ENCODE measurements around the gene PCNX2.

PCNX2 gene

GRCh38 chr1:233238884-233239431, 56.6 kb downstream of the PCNX2 start:
- in situ Hi-C loops (cut with MboI; ENCODE audit: low sequenced_read_pairs), result loop anchor here (10.0 to 25.0 kb wide), 2 partner anchors 604 to 1377 kb away; partner anchors contain the start of gene SIPA1L2

- in situ Hi-C loops (cut with MboI; ENCODE audit: low sequenced_read_pairs), result loop anchor here (10.0 to 25.0 kb wide), 2 partner anchors 603 to 1375 kb away; partner anchors contain the start of gene SIPA1L2
Measured at GRCh38 chr1:233237647-233238046, 57.9 kb downstream of the PCNX2 start.

GRCh38 chr1:233233508-233234040, 62.0 kb downstream of the PCNX2 start:
- in situ Hi-C loops (cut with MboI; ENCODE audit: low sequenced_read_pairs), result loop anchor here (10.0 to 25.0 kb wide), 2 partner anchors 599 to 1371 kb away; partner anchors contain the start of gene SIPA1L2

DNA sequence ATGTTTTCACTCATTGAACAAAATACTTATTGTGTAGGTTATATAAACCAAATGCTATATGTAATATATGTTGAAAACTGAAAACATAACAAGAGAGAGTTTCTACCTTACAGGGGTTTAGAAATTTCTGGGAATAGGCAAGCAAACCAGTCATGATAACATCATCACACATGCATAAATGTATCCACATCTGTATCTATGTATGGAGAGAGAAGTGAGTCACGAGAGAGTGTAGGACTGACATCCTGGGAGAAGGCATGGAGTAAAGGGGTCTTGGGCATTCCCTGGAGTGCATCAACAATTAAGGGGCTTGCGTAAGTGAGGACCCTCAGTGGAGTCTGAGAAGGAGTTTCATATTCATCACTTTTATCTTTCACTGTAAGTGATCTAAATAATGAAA, 65.5 kb downstream of the PCNX2 start:
- in situ Hi-C loops (cut with MboI; ENCODE audit: low sequenced_read_pairs), result loop anchor here (10.0 to 25.0 kb wide), 2 partner anchors 595 to 1368 kb away; partner anchors contain the start of gene SIPA1L2

- in situ Hi-C loops (cut with MboI; ENCODE audit: low sequenced_read_pairs), result loop anchor here (25.0 kb wide), 1 partner anchor 1367 kb away; no protein-coding TSS in a partner anchor
Measured at GRCh38 chr1:233229288-233229687, 66.2 kb downstream of the PCNX2 start.

DNA sequence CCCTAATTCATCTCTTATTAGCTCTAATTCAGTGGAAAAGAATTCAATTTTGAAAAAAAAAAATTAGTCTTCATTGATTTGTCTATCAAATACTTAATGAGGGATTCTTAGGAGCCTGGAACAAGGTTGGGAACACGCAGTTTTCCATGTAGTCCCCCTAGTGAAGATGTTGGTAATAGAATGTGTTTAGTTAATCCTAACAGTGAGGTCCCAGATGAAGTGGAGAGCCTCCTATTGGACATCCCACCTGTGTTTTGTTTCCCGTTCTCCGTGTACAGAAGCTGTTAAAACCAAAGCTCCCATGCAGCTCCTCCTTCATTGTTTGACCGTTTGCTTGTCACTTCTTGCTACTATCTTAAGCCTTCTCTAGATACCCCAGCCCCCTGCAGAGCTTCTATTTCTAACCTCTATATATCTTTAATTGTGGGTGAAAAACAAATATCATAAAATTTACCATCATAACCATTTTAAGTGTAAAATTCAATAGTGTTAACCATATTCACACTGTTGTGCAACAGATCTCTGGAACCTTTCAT, 67.5 kb downstream of the PCNX2 start:
- in situ Hi-C loops (cut with MboI; ENCODE audit: low sequenced_read_pairs), result loop anchor here (25.0 kb wide), 1 partner anchor 1366 kb away; no protein-coding TSS in a partner anchor

- in situ Hi-C loops (cut with MboI; ENCODE audit: low sequenced_read_pairs), result no loop called here
Measured at GRCh38 chr1:233224311-233224710, 71.2 kb downstream of the PCNX2 start.

- in situ Hi-C loops (cut with MboI; ENCODE audit: low sequenced_read_pairs), result no loop called here
Measured at GRCh38 chr1:233217832-233218231, 77.7 kb downstream of the PCNX2 start.

DNA sequence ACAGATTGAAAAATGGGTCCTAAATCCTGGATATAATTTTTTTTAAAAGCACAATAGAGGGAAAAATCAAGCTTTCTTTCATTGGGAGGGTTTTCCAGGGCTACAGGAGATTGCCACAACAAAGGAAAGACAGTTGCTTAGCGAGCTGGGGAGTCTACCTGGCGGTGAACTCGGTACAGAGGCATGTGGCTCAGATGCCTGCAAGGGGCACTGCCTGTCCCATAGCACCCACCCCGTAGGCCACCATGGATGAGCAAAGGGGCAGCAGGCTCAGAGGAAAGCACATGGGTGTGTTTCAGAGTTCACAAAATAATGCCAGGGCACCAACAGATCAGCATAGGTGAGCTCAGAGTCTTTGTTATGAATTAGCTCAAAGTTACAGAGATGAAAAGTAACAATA, 79.5 kb downstream of the PCNX2 start:
- in situ Hi-C loops (cut with MboI; ENCODE audit: low sequenced_read_pairs), result no loop called here

- in situ Hi-C loops (cut with MboI; ENCODE audit: low sequenced_read_pairs), result no loop called here
Measured at GRCh38 chr1:233215135-233215760, 80.3 kb downstream of the PCNX2 start.

DNA sequence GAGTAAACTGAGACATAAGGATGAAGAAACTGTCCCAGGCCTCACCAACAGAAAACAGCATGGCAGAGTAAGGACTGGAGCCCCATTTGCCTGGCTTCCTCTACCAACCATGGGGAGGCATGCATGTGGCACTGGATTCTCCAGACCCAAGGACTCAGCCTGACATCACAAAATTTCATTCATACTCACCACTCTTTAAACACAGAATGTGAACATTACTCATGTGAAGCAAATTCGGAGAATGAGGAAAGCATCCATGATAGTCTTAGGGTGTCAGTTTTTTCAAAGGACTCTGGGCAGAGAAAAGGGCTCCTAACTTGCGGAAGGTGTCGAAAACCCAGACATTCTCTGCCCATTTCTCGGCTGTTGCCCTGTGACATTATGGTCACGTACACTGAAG, 83.9 kb downstream of the PCNX2 start:
- in situ Hi-C loops (cut with MboI; ENCODE audit: low sequenced_read_pairs), result no loop called here

- in situ Hi-C loops (cut with MboI; ENCODE audit: low sequenced_read_pairs), result no loop called here
Measured at GRCh38 chr1:233211106-233211505, 84.4 kb downstream of the PCNX2 start.

GRCh38 chr1:233209481-233209880, 86.0 kb downstream of the PCNX2 start:
- in situ Hi-C loops (cut with MboI; ENCODE audit: low sequenced_read_pairs), result no loop called here

- in situ Hi-C loops (cut with MboI; ENCODE audit: low sequenced_read_pairs), result no loop called here
Measured at GRCh38 chr1:233208687-233209086, 86.8 kb downstream of the PCNX2 start.

- in situ Hi-C loops (cut with MboI; ENCODE audit: low sequenced_read_pairs), result no loop called here
Measured at GRCh38 chr1:233197940-233198339, 97.6 kb downstream of the PCNX2 start.

DNA sequence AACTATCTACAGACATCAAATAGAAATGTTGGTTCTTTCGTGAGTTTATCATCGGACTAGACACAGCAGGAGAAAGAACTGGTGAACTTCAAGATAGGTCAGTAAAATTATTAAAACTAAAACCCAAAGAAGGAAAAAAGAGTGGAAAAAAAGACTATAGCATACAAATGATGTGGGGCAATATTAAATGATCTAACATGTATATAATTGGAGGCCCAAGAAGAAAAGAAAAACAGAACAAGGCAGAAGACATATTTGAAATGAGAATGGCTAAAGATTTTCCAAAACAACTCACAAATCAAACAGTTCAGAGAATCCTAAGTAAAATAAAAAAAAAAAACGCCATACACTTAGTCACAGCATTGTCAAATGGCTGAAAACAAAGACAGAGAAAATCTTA, 101.8 kb downstream of the PCNX2 start:
- in situ Hi-C loops (cut with MboI; ENCODE audit: low sequenced_read_pairs), result no loop called here

- in situ Hi-C loops (cut with MboI; ENCODE audit: low sequenced_read_pairs), result no loop called here
Measured at GRCh38 chr1:233190987-233191386, 104.5 kb downstream of the PCNX2 start.

- in situ Hi-C loops (cut with MboI; ENCODE audit: low sequenced_read_pairs), result no loop called here
Measured at GRCh38 chr1:233189526-233189925, 106.0 kb downstream of the PCNX2 start.

GRCh38 chr1:233188061-233188460, 107.5 kb downstream of the PCNX2 start:
- in situ Hi-C loops (cut with MboI; ENCODE audit: low sequenced_read_pairs), result no loop called here

GRCh38 chr1:233183226-233184020, 112.1 kb downstream of the PCNX2 start:
- in situ Hi-C loops (cut with MboI; ENCODE audit: low sequenced_read_pairs), result no loop called here

- in situ Hi-C loops (cut with MboI; ENCODE audit: low sequenced_read_pairs), result no loop called here
Measured at GRCh38 chr1:233182587-233182986, 112.9 kb downstream of the PCNX2 start.
